HepG2 (cell line): ENCODE data around the gene JMJD6. TPM values are rescaled to one million over a fixed set of nuclear protein-coding genes. Genes with fewer than 3 reads are reported as not detected.

Experiments used
- AGO2 ChIP-seq: fragments of 200-400 bp; formaldehyde crosslinking; optimal IDR thresholded peaks from 2 replicates; pipeline ENCODE3; 2017; ENCODE audit warnings: mild to moderate bottlenecking, low read depth, low read length, moderate library complexity
- ASH2L ChIP-seq: fragments of 300-600, 200-600 bp; sonication (generic); IDR thresholded peaks from 2 replicates; pipeline ENCODE4 v1.7.0; 2017; ENCODE audit warnings: low read depth, mild to moderate bottlenecking, moderate library complexity, mixed read lengths, low read length; ENCODE audit not compliant: insufficient read length
- ATRX ChIP-seq: sonication (generic); formaldehyde crosslinking; IDR thresholded peaks from 2 replicates; pipeline ENCODE4 v1.4.0; 2020; ENCODE audit warnings: missing genetic modification reagents, borderline replicate concordance
- CENPX ChIP-seq: sonication (generic); formaldehyde crosslinking; IDR thresholded peaks from 2 replicates; pipeline ENCODE4 v1.9.0; 2021; ENCODE audit warnings: mild to moderate bottlenecking, missing genetic modification reagents, moderate library complexity
- E2F2 ChIP-seq: sonication (generic); formaldehyde crosslinking; IDR thresholded peaks from 2 replicates; pipeline ENCODE4 v1.4.0; 2020; ENCODE audit warnings: missing genetic modification reagents, borderline replicate concordance
- JARID2 ChIP-seq: sonication (generic); formaldehyde crosslinking; IDR thresholded peaks from 2 replicates; pipeline ENCODE4 v1.8.1; 2023; ENCODE audit warnings: missing genetic modification reagents, inconsistent platforms; ENCODE audit not compliant: insufficient replicate concordance
- NFIB ChIP-seq: sonication (generic); formaldehyde crosslinking; IDR thresholded peaks from 2 replicates; pipeline ENCODE4 v1.9.0; 2021; ENCODE audit warnings: missing genetic modification reagents, mild to moderate bottlenecking, borderline replicate concordance
- PCBP1 ChIP-seq: fragments of 200-400 bp; formaldehyde crosslinking; IDR thresholded peaks from 2 replicates; pipeline ENCODE4 v1.6.1; 2017; ENCODE audit warnings: mild to moderate bottlenecking, low read depth, low read length, borderline replicate concordance
- RBFOX2 ChIP-seq: fragments of 200-400 bp; formaldehyde crosslinking; IDR thresholded peaks from 2 replicates; pipeline ENCODE4 v1.6.1; 2017; ENCODE audit warnings: low read depth, mild to moderate bottlenecking, low read length
- RBM39 ChIP-seq: fragments of 200-400 bp; formaldehyde crosslinking; IDR thresholded peaks from one replicate; pipeline ENCODE4 v1.6.1; 2018; ENCODE audit warnings: antibody characterized with exemption, mild to moderate bottlenecking, low read depth, low read length; ENCODE audit not compliant: poor library complexity, severe bottlenecking
- RFXAP ChIP-seq: sonication (generic); formaldehyde crosslinking; IDR thresholded peaks from 2 replicates; pipeline ENCODE4 v1.4.0; 2020; ENCODE audit warnings: missing genetic modification reagents, borderline replicate concordance
- SMC3 ChIP-seq: IDR thresholded peaks from 2 replicates; pipeline ENCODE4 v1.6.1; 2011; ENCODE audit warnings: low read length, improper control_type of control experiment
- SRY ChIP-seq: sonication (generic); formaldehyde crosslinking; IDR thresholded peaks from 2 replicates; pipeline ENCODE4 v1.8.0; 2022; ENCODE audit warnings: mild to moderate bottlenecking, missing genetic modification reagents
- THAP11 ChIP-seq: IDR thresholded peaks from 2 replicates; pipeline ENCODE4 v1.6.1; 2016; ENCODE audit warnings: missing biosample characterization, missing genetic modification reagents
- ZHX2 ChIP-seq, 2 experiments: sonication (generic) in 1 of 2; formaldehyde crosslinking in 1 of 2; IDR thresholded peaks; 2 replicates each; pipeline versions ENCODE4 v1.6.1 to v1.9.0; 2014 to 2022; ENCODE audit warnings: antibody characterized with exemption in 1 of 2, borderline replicate concordance in 1 of 2, inconsistent platforms in 1 of 2, low read depth in 1 of 2, missing genetic modification reagents in 1 of 2
- ZMYM2 ChIP-seq: sonication (generic); formaldehyde crosslinking; IDR thresholded peaks from 2 replicates; pipeline ENCODE4 v1.8.0; 2022; ENCODE audit warnings: mild to moderate bottlenecking, missing genetic modification reagents
- ZNF253 ChIP-seq: sonication (generic); formaldehyde crosslinking; IDR thresholded peaks from 2 replicates; pipeline ENCODE4 v1.8.0; 2022; ENCODE audit warnings: mild to moderate bottlenecking, missing genetic modification reagents, borderline replicate concordance
- ZNF264 ChIP-seq: sonication (generic); formaldehyde crosslinking; IDR thresholded peaks from 2 replicates; pipeline ENCODE4 v1.4.0; 2020; ENCODE audit warnings: missing genetic modification reagents
- ZNF546 ChIP-seq: sonication (generic); formaldehyde crosslinking; conservative IDR thresholded peaks from 2 replicates; pipeline ENCODE4 v1.8.1; 2023; ENCODE audit warnings: mild to moderate bottlenecking, missing genetic modification reagents
- ZNF749 ChIP-seq: sonication (generic); formaldehyde crosslinking; IDR thresholded peaks from 2 replicates; pipeline ENCODE4 v1.8.0; 2022; ENCODE audit warnings: mild to moderate bottlenecking, missing genetic modification reagents, moderate library complexity, borderline replicate concordance
- ZNF777 ChIP-seq: sonication (generic); formaldehyde crosslinking; IDR thresholded peaks from 2 replicates; pipeline ENCODE4 v1.4.0; 2020; ENCODE audit warnings: missing genetic modification reagents
- polyA plus RNA-seq, 8 experiments: library from polyadenylated mRNA; depleted of rRNA in 3 of 8; stranded (reverse) in 7 of 8; unstranded in 1 of 8; fragments of >200 nt; fragmentation: Illumina TruSeq in 4 of 8; extraction: Trizol in 4 of 8; gene quantifications; 2 replicates each; pipeline versions ENCODE4 v1.2.1 to v1.2.3, GENCODE V29; 2011 to 2016; ENCODE audit warnings: low read depth in 4 of 8, missing spikeins in 1 of 8, mixed read lengths in 1 of 8; ENCODE audit not compliant: insufficient read depth in 1 of 8
- total RNA-seq, 5 experiments: library from RNA; depleted of rRNA; stranded (reverse); fragments of >200 nt; fragmentation: Illumina TruSeq; extraction: Trizol; gene quantifications; 2 replicates each; pipeline ENCODE4 v1.2.3, GENCODE V29; 2016; ENCODE audit warnings: low read depth in 1 of 5

Gene JMJD6
- total and polyA plus RNA-seq, 2 of the 13 experiments (the other 11 are each of a cell fraction or from before 2014, with no cell fraction given) = 33.6 to 41.0 TPM

GRCh38 chr17:76736349-76737081 lies 10.1 kb upstream of the JMJD6 start (continued):
- TF ChIP-seq ZNF749 (CRISPR knock-in tag) = peak; percentile 35
- no peak; the same call in 1 of the 2 replicates for TF ChIP-seq SRY (CRISPR knock-in tag)
- TF ChIP-seq ASH2L = peak; percentile 87
- TF ChIP-seq ZNF253 (CRISPR knock-in tag) = no peak
- TF ChIP-seq ZHX2 (IDR thresholded peaks at IDR 0.05; ENCODE audit: low read depth) = peak; percentile 92
- no peak for TF ChIP-seq ZHX2 (CRISPR knock-in tag; IDR thresholded peaks at IDR 0.05; ENCODE audit: borderline replicate concordance)
- no peak for TF ChIP-seq JARID2 (CRISPR knock-in tag)
- TF ChIP-seq AGO2 = peak; percentile 100
- TF ChIP-seq E2F2 (CRISPR knock-in tag) = peak; percentile 9; the same call in 1 of the 2 replicates
- peak; percentile 16; the same call in 1 of the 2 replicates for TF ChIP-seq ZNF264 (CRISPR knock-in tag)
- TF ChIP-seq SMC3 = no peak
- no peak for TF ChIP-seq PCBP1
- peak; percentile 27; the same call in 1 of the 2 replicates for TF ChIP-seq ZNF546 (CRISPR knock-in tag)
- 0 out of 2 replicates have a peak, but pooled peaks have one; percentile 6 for TF ChIP-seq RFXAP (CRISPR knock-in tag)
- TF ChIP-seq THAP11 (CRISPR knock-in tag) = peak; percentile 53; the same call in 1 of the 2 replicates
- no peak for TF ChIP-seq ZMYM2
- TF ChIP-seq ATRX (CRISPR knock-in tag) = no peak
- peak; percentile 45; the same call in 1 of the 2 replicates for TF ChIP-seq NFIB (CRISPR knock-in tag)
- TF ChIP-seq RBFOX2 = peak; percentile 99
- TF ChIP-seq RBM39 = no peak
- TF ChIP-seq ZNF777 = peak; percentile 62
- TF ChIP-seq CENPX (CRISPR knock-in tag) = no peak
